Left colon (tissue), 2 donors: Measurements from ENCODE around the gene DPH7. TPM values are rescaled to one million over a fixed set of nuclear protein-coding genes. Genes with fewer than 3 reads are reported as not detected.
"Not testable (repeated sequence)": the region's sequence is repeated elsewhere in the genome, so short reads cannot be mapped to it uniquely, and the experiment has no call there.

ENCODE experiments used
- ATAC-seq: fragments of 200-7000 bp; cut with Tn5 transposase; one replicate; pipeline ENCODE4 v1.9.1; 2020; ENCODE audit warnings: mild to moderate bottlenecking, moderate library complexity
- DNase-seq, 2 donors: peaks; one replicate each; pipeline ENCODE4 v3.0.0-alpha.2; 2020
- intact Hi-C, 2 donors: fragments of 100-400 bp; cut with DNase I in 1 of 2; cut with micrococcal nuclease in 1 of 2; formaldehyde crosslinking; loops; one replicate each; pipeline versions ENCODE4 v1.11.2 to v1.14.0; 2022; cut with DNase I, micrococcal nuclease
- total RNA-seq, 2 donors: library from RNA; stranded (reverse); fragmentation: NEBNext Ultra II Directional; extraction: Animal tissue kit (Norgen Biotek cat#: 25700); gene quantifications; one replicate each; pipeline ENCODE4 v1.2.1, GENCODE V29; 2021
- donor health status: DM: no; HTN: no; CAD: no.
- donor health status: DM: yes; HTN: yes; CAD: no.

Gene DPH7
- total RNA-seq, 2 donors from 2014 or later, result 21.7 to 27.5 TPM

DNA sequence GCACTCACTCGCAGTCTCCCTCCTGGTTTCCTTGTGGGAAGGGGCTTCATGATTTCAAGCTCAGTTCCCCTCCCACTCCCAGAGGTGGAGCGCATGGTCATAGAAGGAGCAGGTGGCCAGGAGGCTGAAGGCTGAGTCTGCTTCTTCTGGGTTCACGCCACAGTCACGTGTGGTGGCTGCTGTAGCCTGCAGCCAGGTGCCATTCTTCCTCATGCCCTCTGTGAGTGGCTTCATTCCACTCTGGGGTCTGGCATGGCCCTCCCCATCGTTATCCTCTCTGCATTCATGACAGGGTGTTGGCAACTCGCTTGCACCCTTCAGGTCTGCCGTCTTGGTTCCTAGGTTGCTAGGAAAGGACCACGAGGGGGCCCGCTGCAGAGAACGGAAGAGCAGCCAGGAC, 23.5 kb downstream of the DPH7 start:
- DNase-seq (no peak), ATAC-seq (no peak)
- intact Hi-C loops, result no loop called here

DNA sequence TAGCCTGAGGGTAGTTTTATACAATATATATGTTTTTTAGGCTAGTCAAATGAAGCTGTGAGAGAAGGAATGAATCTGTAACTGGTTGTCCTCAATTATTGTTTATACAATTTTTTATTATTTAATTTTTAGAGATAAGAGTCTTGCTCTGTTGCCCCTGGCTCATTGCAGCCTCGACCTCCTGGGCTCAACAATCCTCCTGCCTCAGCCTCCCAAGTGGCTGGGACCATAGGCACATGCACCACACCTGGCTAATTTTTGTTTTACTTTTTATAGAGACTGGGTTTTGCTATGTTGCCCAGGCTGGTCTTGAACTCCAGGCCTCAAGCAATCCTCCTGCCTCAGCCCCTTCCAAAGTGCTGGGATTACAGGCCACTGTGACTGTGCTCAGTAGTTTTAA, 24.4 kb downstream of the DPH7 start:
- ATAC-seq, result no peak
- intact Hi-C loops, result no loop called here
- no peak for DNase-seq

DNA sequence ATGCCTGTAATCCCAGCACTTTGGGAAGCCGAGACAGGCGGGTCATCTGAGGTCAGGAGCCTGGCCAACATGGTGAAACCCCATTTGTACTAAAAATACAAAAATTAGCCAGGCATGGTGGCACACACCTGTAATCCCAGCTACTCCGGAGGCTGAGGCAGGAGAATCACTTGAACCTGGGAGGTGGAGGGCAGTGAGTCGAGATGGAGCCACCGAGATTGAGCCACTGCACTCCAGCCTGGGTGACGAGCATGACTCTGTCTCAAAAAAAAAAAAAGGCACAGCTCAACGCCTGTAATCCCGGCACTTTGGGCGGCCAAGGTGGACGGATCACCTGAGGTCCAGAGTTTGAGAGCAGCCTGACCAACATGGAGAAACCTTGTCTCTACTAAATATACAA, 25.1 kb downstream of the DPH7 start:
- intact Hi-C loops, ATAC-seq, DNase-seq: not testable (repeated sequence)

DNA sequence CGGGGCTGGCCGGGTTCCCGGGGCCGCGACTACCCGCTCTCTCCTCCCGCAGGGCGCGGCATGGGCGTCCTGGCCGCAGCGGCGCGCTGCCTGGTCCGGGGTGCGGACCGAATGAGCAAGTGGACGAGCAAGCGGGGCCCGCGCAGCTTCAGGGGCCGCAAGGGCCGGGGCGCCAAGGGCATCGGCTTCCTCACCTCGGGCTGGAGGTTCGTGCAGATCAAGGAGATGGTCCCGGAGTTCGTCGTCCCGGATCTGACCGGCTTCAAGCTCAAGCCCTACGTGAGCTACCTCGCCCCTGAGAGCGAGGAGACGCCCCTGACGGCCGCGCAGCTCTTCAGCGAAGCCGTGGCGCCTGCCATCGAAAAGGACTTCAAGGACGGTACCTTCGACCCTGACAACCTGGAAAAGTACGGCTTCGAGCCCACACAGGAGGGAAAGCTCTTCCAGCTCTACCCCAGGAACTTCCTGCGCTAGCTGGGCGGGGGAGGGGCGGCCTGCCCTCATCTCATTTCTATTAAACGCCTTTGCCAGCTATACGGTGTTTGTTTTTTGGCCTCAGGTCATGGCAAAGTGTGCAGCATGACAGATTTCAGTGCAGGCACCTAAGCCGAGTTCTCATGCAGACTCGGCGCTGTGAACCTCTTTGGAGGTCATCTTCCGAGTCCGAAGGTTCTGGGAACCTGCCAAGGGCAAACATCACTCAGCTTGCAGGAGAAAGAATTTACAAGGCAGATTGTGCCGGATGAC, 26.5 kb downstream of the DPH7 start:
- intact Hi-C loops, result no loop called here
- DNase-seq, result peak; percentile 37 to 62
- peak; percentile 17 for ATAC-seq

DNA sequence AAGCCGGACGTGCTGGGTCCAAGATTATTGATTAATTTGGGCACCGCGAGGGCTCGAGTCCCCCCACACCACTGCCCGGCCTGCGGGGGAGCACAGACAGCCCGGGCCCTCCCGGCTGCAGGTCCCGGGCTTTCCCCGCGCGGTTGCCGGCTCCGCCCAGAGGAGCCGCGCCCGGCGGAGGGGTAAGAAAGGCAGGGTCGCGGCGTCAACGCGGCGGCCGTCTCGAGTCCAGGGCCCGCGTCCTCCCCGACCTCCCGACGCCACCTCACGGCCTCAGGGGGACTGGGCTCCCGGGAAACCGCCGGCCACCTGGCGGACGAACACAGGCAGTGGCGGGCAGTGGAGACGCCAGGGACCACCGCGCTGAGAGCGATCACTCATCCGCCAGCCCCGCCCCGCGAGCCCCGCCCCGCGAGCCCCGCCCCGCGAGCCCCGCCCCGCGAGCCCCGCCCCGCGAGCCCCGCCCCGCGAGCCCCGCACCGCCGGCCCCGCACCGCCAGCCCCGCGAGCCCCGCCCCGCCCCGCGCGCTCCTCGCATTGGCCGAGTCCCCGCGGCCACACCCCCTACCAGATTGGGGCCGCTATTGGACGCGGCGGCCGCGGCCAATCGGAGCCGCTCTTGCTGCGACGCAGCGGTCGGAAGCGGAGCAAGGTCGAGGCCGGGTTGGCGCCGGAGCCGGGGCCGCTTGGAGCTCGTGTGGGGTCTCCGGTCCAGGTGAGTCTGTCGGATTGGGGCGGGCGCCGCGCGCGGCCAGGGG, 27.3 kb downstream of the DPH7 start, which contains the start of gene MRPL41:
TSS of gene MRPL41 (plus strand) at position 616 of the 758 bp plus-strand sequence. CDS start 203 bp downstream, outside the sequence.
- ATAC-seq (peak; percentile 69), DNase-seq (peak; percentile 88 to 95)
- intact Hi-C loops, result no loop called here

DNA sequence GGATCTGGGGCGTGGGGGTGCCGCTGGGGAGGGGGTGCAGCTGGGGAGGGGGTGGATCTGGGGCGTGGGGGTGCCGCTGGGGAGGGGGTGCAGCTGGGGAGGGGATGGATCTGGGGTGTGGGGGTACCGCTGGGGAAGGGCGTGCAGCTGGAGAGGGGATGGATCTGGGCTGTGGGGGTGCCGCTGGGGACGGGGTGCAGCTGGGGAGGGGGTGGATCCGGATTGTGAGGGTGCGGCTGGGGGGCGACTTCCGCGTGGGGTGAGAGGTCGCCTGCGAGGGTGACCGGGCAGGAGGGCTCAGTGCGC, 27.8 kb downstream of the DPH7 start:
- ATAC-seq, intact Hi-C loops: not testable (repeated sequence)

DNA sequence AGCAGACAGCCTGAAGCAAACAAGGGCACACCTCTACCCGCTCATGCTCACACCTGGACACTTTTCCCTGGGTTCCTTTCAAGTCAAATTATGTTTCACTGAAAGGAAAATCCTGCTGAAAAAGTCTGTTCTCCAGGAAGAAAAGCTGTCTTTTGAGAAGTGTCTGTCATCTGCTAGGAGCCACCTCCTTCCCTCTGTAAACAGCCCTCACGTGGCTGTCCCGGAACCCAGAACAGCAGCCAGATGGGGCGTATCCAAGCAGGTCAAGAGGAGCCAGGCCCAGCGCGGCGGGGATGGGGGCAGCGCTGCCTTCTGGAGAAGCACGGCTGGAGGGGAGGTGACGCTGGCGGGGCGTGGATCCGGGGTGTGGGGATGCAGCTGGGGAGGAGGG, 28.5 kb downstream of the DPH7 start, which contains the start of gene PNPLA7:
TSS of gene PNPLA7 (minus strand) at position 172 of the 391 bp plus-strand sequence. CDS start 205 bp downstream, outside the sequence.
- ATAC-seq (peak; percentile 80), DNase-seq (peak; percentile 92 to 95)
- intact Hi-C loops, result no loop called here

More for the DNA sequence above, 27.8 kb downstream of the DPH7 start:
- peak in 1 of 2 donors; percentile 47 for DNase-seq

DNA sequence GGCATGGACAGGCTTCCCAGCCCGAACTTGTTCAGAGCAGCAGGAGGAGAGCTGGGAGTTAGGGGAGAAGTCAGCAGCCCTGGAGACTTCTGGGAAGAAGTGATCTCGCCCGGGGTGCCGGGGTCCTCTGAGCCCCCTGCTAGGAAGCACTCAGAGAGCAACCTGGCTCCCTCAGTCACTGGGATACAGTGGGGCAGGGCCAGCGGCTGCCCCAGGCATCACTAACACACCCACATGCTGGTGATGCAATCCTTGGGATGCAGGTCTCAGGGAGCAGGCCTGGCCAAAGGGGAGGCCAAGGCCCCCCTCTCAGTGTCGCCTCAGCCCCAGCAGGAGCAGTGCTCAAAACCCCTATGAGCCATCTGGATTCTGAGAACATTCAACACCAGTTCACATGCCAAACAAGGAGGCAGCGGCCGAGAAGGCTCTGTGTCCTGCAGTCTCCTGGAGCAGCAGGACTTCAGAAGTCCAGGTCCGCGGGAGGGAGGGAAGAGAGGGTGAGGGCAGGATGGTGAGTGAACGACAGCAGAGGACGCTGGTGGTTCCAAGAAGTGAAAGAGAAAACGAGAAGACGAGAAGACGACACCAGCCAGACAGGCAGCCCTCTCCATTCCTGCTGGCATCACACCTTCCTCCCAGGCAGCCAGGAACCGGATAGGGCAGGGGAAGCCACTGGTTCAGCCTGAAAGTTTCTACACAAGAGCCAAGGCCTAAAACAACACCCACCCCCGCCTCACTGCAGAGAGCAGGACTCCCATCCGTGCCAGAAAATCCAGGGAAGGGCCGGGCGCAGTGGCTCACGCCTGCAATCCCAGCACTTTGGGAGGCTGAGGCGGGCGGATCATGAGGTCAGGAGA, 30.8 kb downstream of the DPH7 start:
- ATAC-seq (no peak), DNase-seq (no peak)
- intact Hi-C loops, result no loop called here

DNA sequence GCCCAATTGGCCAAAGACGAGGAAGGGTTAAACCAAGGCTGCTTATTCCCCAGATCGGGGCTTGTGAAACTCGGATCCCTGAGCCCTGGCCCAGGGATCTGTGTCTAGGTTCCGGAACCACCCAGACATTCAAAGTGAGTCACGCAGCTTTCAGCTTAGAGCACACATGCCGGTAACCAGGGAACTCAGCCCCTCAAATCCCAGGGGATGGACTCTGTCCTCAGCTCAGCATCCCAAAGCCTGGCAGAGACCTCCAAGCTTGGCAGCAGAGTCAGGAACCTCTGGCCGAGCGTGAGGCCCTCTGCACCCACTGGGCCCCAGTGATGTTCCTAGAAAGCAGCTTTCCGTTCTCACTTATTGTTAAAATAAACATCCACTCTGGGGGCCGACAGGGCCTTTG, 33.6 kb downstream of the DPH7 start:
- intact Hi-C loops, result no loop called here
- no peak for DNase-seq
- no peak for ATAC-seq

DNA sequence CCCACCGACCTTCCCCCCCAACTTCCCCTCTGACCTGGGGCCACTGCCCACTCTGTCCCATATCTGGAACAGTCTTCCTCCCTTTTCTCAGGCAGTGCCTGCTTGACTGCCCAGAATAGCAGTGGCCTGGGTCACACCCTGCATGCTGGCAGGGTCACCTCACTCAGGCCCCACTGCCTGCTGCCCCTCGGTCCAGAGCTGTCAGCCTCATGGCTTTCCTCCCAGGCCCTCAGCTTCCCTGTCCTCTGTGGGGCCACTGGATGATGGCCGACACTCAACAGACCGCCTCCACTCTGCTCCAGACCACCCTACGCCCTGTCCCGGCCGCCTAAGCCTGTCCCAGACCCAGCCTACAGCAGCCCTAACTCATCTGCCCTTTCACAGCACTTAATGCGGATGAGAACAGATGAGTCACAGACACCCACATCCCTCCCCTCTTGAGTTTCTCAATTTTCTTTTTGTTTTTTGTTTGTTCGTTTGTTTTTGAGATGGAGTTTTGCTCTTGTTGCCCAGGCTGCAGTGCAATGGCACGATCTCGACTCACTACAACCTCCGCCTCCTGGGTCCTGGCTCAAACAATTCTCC, 34.5 kb downstream of the DPH7 start:
- no peak for ATAC-seq
- intact Hi-C loops, result no loop called here
- no peak for DNase-seq

DNA sequence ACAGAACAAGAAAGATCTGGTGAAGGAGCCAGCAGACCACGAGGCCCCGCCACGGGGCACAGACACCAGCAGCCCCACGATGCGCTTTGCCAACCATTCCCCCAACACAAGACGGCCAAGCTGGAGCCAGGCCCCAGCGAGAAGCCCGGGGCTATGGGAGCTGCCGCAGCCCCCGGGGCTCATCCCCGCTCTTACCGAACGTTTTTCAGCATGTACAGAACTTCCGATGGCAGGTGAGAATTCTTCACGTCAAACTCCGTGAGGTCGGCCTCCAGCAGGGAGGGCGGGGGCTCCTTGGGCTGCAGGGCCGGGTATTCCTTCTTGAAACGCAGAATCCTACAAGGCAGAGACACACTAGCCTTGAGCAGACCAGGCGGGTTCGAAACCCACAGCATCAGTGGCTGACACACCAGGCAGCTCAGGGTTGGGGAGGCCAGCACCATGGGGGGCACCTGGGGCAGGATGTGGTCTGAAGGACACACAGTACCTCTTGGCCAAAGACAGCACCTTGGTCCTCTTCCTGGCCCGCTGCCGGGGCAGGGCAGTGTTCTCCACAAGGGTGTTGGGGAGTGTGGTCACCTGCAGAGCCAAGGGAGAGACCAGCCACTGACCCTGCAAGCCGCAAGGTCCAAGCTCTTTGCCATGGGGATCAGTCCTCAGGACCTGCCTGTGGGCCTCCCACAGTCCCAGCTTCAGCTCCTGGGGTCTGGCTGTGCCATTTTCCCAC, 35.3 kb downstream of the DPH7 start:
- no peak for DNase-seq
- no peak for ATAC-seq
- intact Hi-C loops, result no loop called here

DNA sequence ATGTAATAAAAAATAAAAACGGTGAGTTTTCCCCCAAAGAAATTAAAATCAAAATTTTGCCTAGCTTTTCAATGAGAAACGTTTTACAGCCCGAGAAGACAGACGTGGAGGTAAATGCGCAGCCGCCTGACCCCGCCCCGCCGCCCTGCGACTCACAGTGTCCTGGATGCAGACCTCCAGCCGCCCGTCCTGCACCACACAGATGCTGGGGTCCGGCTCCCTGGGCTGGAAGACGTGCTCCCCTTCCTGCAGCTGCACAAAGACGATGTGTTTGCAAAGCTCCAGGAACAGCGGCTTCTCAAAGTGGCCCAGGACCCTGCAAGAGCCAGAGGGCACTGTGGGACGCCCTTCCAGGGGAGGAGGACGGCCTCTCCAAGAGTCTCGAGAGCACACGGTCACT, 36.2 kb downstream of the DPH7 start:
- intact Hi-C loops, result no loop called here
- DNase-seq (no peak), ATAC-seq (no peak)

DNA sequence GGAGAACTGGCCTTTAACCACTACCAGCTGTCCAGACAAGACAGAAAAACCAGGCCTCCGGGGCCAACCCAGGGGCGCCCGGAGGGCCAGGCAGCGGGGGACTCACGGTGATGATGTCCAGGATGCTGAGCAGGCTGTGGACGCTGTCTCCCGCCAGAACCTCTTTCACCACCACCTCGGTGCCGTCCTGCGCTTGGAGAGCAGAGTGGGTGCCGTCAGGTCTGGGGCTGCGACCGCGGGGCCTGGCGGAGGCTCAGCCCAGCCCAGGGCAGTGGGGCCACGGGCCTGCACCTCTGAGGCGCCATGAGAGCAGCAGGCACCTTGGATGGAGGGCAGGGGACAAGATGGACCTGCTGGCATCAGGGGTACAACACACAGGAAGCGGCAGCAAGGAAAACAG, 38.2 kb downstream of the DPH7 start:
- intact Hi-C loops, result no loop called here
- no peak for ATAC-seq

DNA sequence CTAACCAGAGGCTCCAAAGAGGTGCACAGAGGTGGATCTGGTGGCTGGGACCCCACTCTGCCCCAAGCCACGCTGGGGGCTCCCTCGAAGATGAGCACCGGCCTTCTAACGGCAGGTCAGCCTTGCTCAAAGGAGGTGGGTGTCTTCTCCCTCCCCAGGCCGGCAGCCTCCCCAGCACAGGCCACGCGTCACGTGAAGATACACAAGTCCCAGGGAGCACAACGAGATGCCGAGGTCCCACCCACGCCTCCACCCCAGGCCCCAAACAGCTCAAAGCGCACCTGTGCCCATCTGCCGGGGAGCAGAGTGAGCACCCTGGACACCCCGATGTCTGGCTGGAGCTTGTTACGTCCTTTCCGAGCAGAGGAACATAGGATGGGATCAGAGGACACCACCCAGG, 40.7 kb downstream of the DPH7 start:
- intact Hi-C loops, result no loop called here
- ATAC-seq (no peak), DNase-seq (no peak)

More for the DNA sequence above, 38.2 kb downstream of the DPH7 start:
- no peak for DNase-seq

DNA sequence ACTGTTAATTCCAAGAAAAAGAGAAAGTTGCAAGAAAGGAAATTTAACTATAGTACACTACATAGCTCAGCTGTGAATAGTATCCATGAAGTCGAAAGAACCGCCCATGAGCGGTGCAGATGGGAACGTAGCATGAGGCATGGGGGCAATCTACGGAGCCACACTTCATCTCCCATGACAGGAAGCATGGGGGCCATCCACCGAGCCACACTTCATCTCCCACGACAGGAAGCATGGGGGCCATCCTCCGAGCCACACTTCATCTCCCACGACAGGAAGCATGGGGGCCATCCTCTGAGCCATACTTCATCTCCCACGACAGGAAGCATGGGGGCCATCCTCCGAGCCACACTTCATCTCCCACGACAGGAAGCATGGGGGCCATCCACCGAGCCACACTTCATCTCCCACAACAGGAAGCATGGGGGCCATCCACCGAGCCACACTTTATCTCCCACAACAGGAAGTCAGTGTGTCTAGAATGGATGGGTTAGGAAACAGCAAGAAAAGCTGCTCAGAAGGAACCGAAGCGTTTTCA, 42.1 kb downstream of the DPH7 start:
- DNase-seq, ATAC-seq: not testable (repeated sequence)

DNA sequence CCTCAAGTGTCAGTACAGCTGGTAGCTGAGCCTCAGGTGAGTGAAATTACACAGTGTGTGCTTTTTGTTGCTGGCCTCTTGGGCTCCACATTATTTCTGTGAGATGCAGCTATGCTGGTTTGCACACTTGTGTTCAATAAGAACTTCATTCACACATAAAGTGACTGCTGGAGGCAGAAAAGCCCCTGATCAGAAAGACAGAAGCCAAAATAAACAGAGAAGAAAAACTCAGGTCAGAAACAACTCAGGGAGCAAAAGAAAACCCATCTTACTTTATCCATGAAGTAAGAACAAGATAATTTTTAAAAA, 43.7 kb downstream of the DPH7 start:
- no peak for DNase-seq
- no peak for ATAC-seq
- intact Hi-C loops, result no loop called here

More for the DNA sequence above, 42.1 kb downstream of the DPH7 start:
- intact Hi-C loops, result not testable (repeated sequence)

DNA sequence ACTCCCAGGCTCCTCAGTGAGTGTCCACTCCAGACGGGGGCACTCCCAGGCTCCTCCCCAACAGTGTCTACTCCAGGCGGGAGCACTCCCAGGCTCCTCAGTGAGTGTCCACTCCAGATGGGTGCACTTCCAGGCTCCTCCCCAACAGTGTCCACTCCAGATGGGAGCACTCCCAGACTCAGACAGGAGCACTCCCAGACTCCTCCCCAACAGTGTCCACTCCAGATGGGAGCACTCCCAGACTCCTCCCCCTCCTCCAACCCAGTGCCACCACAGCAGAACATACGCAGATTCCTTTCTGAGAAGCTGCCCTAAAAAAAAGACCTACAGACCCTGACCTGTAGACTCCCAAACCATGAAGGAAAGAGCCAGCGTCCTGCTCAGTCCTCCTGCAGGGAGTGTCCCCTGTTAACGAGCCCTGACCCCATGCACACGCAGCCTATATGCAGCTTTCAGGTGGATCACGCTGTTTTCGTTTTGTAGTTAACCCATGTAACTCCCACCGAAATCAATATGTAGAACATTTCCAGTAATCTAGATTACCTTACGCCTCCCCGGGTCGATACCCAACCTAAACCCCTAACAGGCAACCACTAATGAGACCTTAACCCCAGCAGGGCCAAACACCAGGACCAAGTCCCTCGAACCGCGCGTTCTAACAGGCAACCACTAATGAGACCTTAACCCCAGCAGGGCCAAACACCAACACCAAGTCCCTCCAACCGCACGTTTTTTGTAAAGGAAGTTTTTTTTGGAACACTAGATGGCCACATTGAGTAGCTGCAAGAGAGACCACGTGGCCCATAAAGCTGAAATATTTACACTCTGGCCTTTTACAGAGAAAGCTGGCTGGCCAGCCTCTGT, 44.2 kb downstream of the DPH7 start:
- intact Hi-C loops, result no loop called here
- ATAC-seq (peak; percentile 97), DNase-seq (peak in 1 of 2 donors; percentile 52)
